SK-N-SH treated with all-trans-retinoic acid at 6 μM for 48 hours (cell line): ENCODE measurements around the gene INO80B.

Experiments used
- ATAC-seq: fragments of 200-7000 bp; cut with Tn5 transposase; 3 replicates; pipeline ENCODE4 v1.9.1; 2020; ENCODE audit warnings: mild to moderate bottlenecking, moderate library complexity
- ARNTL ChIP-seq: fragments of 450-650 bp; formaldehyde crosslinking; IDR thresholded peaks from 2 replicates; pipeline ENCODE4 v1.5.0; 2020; ENCODE audit warnings: low read depth, mild to moderate bottlenecking, moderate library complexity, borderline replicate concordance
- BACH2 ChIP-seq: fragments of 250-450 bp; sonication (Bioruptor Pico); IDR thresholded peaks from 2 replicates; pipeline ENCODE4 v1.9.0; 2021; ENCODE audit warnings: mild to moderate bottlenecking, borderline replicate concordance
- CSDC2 ChIP-seq: fragments of 250-450 bp; sonication (Bioruptor Pico); IDR thresholded peaks from 2 replicates; pipeline ENCODE4 v1.5.0; 2020; ENCODE audit warnings: mild to moderate bottlenecking, moderate library complexity
- ESRRG ChIP-seq: fragments of 250-450 bp; sonication (Bioruptor Pico); IDR thresholded peaks from 2 replicates; pipeline ENCODE4 v1.6.1; 2021; ENCODE audit warnings: mild to moderate bottlenecking
- GLIS3 ChIP-seq: fragments of 250-450 bp; sonication (Bioruptor Pico); IDR thresholded peaks from 2 replicates; pipeline ENCODE4 v1.5.0; 2020; ENCODE audit warnings: mild to moderate bottlenecking, moderate library complexity
- ISL1 ChIP-seq: fragments of 250-450 bp; sonication (Bioruptor Pico); IDR thresholded peaks from 2 replicates; pipeline ENCODE4 v2.1.2; 2022; ENCODE audit warnings: mild to moderate bottlenecking, moderate library complexity
- OSR1 ChIP-seq: fragments of 250-450 bp; sonication (Bioruptor Pico); IDR thresholded peaks from 2 replicates; pipeline ENCODE4 v1.8.0; 2022; ENCODE audit warnings: moderate library complexity, mild to moderate bottlenecking, inconsistent platforms
- PPARA ChIP-seq: fragments of 250-450 bp; sonication (Bioruptor Pico); IDR thresholded peaks from 2 replicates; pipeline ENCODE4 v1.5.0; 2020; ENCODE audit warnings: mild to moderate bottlenecking, borderline replicate concordance
- RARB ChIP-seq: fragments of 250-450 bp; sonication (Bioruptor Pico); IDR thresholded peaks from 2 replicates; pipeline ENCODE4 v1.8.0; 2021; ENCODE audit warnings: mild to moderate bottlenecking, moderate library complexity
- SNAI2 ChIP-seq: fragments of 250-450 bp; sonication (Bioruptor Pico); IDR thresholded peaks from 2 replicates; pipeline ENCODE4 v1.5.0; 2020; ENCODE audit warnings: mild to moderate bottlenecking, moderate library complexity
- TCF4 ChIP-seq: fragments of 250-450 bp; sonication (Bioruptor Pico); IDR thresholded peaks from 2 replicates; pipeline ENCODE4 v1.8.0; 2021; ENCODE audit warnings: mild to moderate bottlenecking, moderate library complexity, borderline replicate concordance
- TOX ChIP-seq: fragments of 250-450 bp; sonication (Bioruptor Pico); IDR thresholded peaks from 2 replicates; pipeline ENCODE4 v1.8.0; 2021; ENCODE audit warnings: mild to moderate bottlenecking, moderate library complexity, borderline replicate concordance
- ZC3H10 ChIP-seq: fragments of 250-450 bp; sonication (Bioruptor Pico); IDR thresholded peaks from 2 replicates; pipeline ENCODE4 v1.5.1; 2021; ENCODE audit warnings: mild to moderate bottlenecking, moderate library complexity
- ZFP3 ChIP-seq: fragments of 250-450 bp; sonication (Bioruptor Pico); IDR thresholded peaks from 2 replicates; pipeline ENCODE4 v1.5.0; 2020; ENCODE audit warnings: mild to moderate bottlenecking, moderate library complexity
- ZFP30 ChIP-seq: fragments of 450-650 bp; formaldehyde crosslinking; IDR thresholded peaks from 2 replicates; pipeline ENCODE4 v1.5.0; 2022; ENCODE audit warnings: mild to moderate bottlenecking, moderate library complexity
- ZNF565 ChIP-seq: fragments of 450-650 bp; formaldehyde crosslinking; conservative IDR thresholded peaks from 2 replicates; pipeline ENCODE4 v1.5.0; 2020; ENCODE audit warnings: low read depth, mild to moderate bottlenecking, moderate library complexity
- ZNF70 ChIP-seq: fragments of 450-650 bp; formaldehyde crosslinking; IDR thresholded peaks from 2 replicates; pipeline ENCODE4 v1.5.0; 2020; ENCODE audit warnings: mild to moderate bottlenecking, moderate library complexity
- ZNF8 ChIP-seq: fragments of 450-650 bp; formaldehyde crosslinking; IDR thresholded peaks from 2 replicates; pipeline ENCODE4 v1.5.0; 2020; ENCODE audit warnings: mild to moderate bottlenecking, moderate library complexity
- TF ChIP-seq, protein P1 (sequence below): fragments of 250-450 bp; sonication (Bioruptor Pico); IDR thresholded peaks from 2 replicates; pipeline ENCODE4 v1.8.0; 2020; ENCODE audit warnings: mild to moderate bottlenecking, moderate library complexity, borderline replicate concordance
- TF ChIP-seq, protein P2 (sequence below): fragments of 250-450 bp; sonication (Bioruptor Pico); IDR thresholded peaks from 2 replicates; pipeline ENCODE4 v1.5.1; 2020; ENCODE audit warnings: low read depth, mild to moderate bottlenecking, moderate library complexity
- TF ChIP-seq, protein P3 (sequence below): fragments of 250-450 bp; sonication (Bioruptor Pico); IDR thresholded peaks from 2 replicates; pipeline ENCODE4 v1.5.0; 2020; ENCODE audit warnings: mild to moderate bottlenecking, moderate library complexity
- TF ChIP-seq, protein P4 (sequence below): fragments of 250-450 bp; sonication (Bioruptor Pico); IDR thresholded peaks from 2 replicates; pipeline ENCODE4 v1.8.0; 2021; ENCODE audit warnings: low read depth, mild to moderate bottlenecking, moderate library complexity, borderline replicate concordance
- TF ChIP-seq, protein P5 (sequence below): fragments of 250-450 bp; sonication (Bioruptor Pico); IDR thresholded peaks from 2 replicates; pipeline ENCODE4 v1.5.1; 2021; ENCODE audit warnings: mild to moderate bottlenecking, moderate library complexity

Gene INO80B

DNA sequence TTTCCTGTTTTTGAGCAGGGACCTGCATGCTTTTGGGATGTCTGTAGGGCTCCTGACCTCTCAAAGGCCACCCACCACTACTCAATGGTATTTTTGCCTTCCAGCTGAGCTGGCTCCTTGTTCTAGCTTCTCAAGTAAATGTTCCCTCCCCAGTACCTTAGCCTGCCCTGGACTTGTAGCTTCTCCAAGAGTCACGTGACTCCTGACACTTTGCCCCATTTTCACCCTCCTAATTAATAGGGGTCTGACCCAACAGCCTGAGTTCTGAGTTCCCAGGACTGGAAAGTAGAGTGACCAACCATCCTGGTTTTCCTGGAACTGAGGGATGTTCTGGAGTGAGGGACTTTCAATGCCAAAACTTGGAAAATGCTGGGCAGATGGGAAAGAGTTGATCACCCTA is 40.6 kb downstream of the INO80B start:
- no peak for ATAC-seq
- TF ChIP-seq TCF4 (CRISPR knock-in tag) = no peak
- TF ChIP-seq, all 23 proteins: peak for 0

DNA sequence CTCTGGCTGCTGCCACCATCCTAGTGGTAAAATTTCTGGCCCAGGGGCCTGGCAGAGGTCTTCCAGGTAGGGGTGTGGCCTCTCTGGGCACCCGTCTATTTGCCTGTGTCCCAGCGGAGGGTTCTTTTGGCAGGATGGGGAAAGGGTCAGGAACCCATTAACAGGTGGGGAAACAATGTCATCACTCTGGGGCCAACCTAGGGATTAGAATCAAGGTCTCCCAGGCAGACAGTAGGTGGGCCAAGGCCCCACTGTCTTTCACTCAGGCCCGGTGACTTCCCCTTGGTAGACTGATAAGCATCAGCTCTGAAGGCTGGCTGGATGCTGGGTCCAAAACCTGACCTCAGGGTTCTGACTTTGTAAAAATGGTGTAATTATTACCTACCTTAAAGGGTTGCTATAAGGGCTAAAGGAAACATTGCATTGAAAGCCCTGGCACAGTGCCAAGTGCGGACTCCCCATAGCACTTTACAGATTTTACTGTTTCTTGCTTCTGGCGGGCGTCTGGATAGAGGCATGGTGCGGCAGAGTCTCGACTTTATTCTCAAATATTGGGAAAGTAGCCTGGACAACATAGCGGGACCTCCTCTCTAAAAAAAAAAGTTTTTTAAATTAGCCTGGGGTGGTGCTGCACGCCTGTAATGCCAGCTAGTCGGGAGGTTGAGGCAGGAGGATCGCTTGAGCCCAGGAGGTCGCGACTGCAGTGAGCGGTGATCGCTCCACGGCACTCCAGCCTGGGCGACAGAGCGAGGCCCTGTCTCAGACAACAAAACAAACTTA is 42.3 kb downstream of the INO80B start:
- TF ChIP-seq, protein P1, sequence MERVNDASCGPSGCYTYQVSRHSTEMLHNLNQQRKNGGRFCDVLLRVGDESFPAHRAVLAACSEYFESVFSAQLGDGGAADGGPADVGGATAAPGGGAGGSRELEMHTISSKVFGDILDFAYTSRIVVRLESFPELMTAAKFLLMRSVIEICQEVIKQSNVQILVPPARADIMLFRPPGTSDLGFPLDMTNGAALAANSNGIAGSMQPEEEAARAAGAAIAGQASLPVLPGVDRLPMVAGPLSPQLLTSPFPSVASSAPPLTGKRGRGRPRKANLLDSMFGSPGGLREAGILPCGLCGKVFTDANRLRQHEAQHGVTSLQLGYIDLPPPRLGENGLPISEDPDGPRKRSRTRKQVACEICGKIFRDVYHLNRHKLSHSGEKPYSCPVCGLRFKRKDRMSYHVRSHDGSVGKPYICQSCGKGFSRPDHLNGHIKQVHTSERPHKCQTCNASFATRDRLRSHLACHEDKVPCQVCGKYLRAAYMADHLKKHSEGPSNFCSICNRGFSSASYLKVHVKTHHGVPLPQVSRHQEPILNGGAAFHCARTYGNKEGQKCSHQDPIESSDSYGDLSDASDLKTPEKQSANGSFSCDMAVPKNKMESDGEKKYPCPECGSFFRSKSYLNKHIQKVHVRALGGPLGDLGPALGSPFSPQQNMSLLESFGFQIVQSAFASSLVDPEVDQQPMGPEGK (CRISPR knock-in tag) = no peak
- no peak for TF ChIP-seq ISL1 (CRISPR knock-in tag)
- TF ChIP-seq CSDC2 (CRISPR knock-in tag) = no peak
- TF ChIP-seq ARNTL (CRISPR knock-in tag) = no peak
- no peak for TF ChIP-seq ZFP3 (CRISPR knock-in tag)
- no peak for TF ChIP-seq ZC3H10 (CRISPR knock-in tag)
- no peak for TF ChIP-seq ZNF70
- TF ChIP-seq GLIS3 (CRISPR knock-in tag) = no peak
- TF ChIP-seq ZFP30 = no peak
- TF ChIP-seq ZNF8 = no peak
- TF ChIP-seq OSR1 (CRISPR knock-in tag) = no peak
- no peak for ATAC-seq

DNA sequence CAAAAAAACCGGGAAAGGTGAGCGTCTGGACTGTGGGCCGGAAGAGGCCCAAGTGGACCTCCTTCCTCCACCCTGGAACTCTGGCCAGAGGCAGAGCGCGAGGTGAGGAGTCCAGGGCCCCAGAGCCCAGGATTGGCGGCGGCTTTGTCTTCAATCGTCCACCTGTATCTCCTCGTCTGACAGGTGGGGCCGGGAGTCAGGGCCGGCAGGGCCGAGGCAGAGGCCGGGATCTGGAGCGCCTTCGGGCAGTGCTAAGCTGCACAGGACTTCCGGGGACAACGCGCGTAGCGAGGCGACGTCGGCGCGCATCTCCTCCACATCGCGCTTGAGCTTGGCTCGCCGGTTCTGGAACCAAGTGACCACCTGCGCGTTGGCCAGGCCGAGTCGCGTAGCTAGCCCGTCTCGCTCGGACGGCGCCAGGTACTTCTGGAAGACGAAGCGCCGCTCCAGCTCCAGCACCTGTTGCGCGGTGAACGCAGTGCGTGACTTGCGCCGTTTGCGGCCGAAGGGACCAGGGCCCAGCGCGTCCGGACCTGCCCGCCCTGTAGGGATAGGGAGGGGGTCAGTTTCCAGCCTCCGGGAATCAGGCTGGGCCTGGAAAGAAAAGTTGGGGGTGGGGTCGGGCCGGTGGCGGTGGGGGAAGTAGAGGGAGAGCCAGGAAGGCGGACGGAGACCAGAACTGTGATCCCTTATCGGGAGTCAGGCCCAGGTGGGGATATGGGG is 43.1 kb downstream of the INO80B start:
- TF ChIP-seq ZFP3 (CRISPR knock-in tag) = no peak
- no peak for TF ChIP-seq ZC3H10 (CRISPR knock-in tag)
- TF ChIP-seq CSDC2 (CRISPR knock-in tag) = no peak
- no peak for TF ChIP-seq TOX
- no peak for TF ChIP-seq SNAI2
- no peak for TF ChIP-seq ZNF8
- no peak for TF ChIP-seq ESRRG
- no peak for ATAC-seq

DNA sequence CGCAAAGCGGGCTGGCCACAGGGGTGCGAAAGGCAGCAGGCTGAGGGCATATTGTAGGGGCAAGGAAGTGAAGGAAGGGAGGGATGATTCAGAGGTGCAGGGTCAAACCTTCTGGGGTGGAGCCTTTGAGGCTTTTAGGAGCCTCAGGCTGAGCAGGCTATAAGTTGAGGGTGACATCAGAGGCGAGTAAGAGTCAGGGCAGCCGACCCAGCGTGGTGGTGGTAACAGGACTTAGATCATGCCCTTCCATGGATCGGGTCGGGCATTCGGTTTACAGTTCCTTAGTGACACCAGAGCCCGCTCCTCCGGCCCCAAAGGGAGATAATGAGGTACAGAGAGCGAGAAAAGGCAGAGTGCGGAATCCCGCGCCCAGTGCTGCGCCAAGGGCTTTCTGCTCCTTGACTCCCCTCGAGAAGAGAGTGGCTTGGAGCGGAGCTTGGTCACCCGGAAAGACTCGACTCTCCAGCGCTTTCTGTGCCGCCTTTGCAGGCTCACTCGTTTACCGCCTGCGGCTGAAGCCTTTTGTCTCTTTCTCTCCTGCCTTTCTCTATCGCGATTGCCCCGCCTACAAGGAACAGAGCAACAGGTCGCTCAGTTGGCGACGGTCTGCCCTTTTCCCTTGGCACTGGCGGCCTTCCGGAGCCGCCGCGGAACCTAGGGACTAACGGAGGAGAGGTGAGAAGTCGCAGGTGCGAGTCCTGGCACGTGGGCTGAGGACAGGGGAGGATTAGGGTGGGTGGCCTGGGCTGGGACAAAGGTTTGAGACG is 43.8 kb downstream of the INO80B start:
- peak; percentile 33 for ATAC-seq
- TF ChIP-seq, protein P2, sequence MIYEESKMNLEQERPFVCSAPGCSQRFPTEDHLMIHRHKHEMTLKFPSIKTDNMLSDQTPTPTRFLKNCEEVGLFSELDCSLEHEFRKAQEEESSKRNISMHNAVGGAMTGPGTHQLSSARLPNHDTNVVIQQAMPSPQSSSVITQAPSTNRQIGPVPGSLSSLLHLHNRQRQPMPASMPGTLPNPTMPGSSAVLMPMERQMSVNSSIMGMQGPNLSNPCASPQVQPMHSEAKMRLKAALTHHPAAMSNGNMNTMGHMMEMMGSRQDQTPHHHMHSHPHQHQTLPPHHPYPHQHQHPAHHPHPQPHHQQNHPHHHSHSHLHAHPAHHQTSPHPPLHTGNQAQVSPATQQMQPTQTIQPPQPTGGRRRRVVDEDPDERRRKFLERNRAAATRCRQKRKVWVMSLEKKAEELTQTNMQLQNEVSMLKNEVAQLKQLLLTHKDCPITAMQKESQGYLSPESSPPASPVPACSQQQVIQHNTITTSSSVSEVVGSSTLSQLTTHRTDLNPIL (CRISPR knock-in tag) = no peak
- TF ChIP-seq ISL1 (CRISPR knock-in tag) (no peak), BACH2 (CRISPR knock-in tag) (no peak), SNAI2 (no peak), RARB (no peak), ZFP30 (no peak), PPARA (CRISPR knock-in tag) (no peak), OSR1 (CRISPR knock-in tag) (no peak), ZNF565 (CRISPR knock-in tag) (no peak), ZNF8 (no peak), TCF4 (CRISPR knock-in tag) (no peak), ZFP3 (CRISPR knock-in tag) (no peak), GLIS3 (CRISPR knock-in tag) (no peak)
- TF ChIP-seq, protein P3, sequence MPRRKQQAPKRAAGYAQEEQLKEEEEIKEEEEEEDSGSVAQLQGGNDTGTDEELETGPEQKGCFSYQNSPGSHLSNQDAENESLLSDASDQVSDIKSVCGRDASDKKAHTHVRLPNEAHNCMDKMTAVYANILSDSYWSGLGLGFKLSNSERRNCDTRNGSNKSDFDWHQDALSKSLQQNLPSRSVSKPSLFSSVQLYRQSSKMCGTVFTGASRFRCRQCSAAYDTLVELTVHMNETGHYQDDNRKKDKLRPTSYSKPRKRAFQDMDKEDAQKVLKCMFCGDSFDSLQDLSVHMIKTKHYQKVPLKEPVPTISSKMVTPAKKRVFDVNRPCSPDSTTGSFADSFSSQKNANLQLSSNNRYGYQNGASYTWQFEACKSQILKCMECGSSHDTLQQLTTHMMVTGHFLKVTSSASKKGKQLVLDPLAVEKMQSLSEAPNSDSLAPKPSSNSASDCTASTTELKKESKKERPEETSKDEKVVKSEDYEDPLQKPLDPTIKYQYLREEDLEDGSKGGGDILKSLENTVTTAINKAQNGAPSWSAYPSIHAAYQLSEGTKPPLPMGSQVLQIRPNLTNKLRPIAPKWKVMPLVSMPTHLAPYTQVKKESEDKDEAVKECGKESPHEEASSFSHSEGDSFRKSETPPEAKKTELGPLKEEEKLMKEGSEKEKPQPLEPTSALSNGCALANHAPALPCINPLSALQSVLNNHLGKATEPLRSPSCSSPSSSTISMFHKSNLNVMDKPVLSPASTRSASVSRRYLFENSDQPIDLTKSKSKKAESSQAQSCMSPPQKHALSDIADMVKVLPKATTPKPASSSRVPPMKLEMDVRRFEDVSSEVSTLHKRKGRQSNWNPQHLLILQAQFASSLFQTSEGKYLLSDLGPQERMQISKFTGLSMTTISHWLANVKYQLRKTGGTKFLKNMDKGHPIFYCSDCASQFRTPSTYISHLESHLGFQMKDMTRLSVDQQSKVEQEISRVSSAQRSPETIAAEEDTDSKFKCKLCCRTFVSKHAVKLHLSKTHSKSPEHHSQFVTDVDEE (CRISPR knock-in tag) = no peak
- TF ChIP-seq, protein P1 (CRISPR knock-in tag) = no peak
- TF ChIP-seq, protein P4, sequence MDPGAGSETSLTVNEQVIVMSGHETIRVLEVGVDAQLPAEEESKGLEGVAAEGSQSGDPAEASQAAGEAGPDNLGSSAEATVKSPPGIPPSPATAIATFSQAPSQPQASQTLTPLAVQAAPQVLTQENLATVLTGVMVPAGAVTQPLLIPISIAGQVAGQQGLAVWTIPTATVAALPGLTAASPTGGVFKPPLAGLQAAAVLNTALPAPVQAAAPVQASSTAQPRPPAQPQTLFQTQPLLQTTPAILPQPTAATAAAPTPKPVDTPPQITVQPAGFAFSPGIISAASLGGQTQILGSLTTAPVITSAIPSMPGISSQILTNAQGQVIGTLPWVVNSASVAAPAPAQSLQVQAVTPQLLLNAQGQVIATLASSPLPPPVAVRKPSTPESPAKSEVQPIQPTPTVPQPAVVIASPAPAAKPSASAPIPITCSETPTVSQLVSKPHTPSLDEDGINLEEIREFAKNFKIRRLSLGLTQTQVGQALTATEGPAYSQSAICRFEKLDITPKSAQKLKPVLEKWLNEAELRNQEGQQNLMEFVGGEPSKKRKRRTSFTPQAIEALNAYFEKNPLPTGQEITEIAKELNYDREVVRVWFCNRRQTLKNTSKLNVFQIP (CRISPR knock-in tag) = no peak
- TF ChIP-seq, protein P5, sequence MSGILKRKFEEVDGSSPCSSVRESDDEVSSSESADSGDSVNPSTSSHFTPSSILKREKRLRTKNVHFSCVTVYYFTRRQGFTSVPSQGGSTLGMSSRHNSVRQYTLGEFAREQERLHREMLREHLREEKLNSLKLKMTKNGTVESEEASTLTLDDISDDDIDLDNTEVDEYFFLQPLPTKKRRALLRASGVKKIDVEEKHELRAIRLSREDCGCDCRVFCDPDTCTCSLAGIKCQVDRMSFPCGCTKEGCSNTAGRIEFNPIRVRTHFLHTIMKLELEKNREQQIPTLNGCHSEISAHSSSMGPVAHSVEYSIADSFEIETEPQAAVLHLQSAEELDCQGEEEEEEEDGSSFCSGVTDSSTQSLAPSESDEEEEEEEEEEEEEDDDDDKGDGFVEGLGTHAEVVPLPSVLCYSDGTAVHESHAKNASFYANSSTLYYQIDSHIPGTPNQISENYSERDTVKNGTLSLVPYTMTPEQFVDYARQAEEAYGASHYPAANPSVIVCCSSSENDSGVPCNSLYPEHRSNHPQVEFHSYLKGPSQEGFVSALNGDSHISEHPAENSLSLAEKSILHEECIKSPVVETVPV = no peak
- TF ChIP-seq, all 23 proteins: peak for 0
